Measurements from ENCODE around the gene IGHMBP2.

DNA sequence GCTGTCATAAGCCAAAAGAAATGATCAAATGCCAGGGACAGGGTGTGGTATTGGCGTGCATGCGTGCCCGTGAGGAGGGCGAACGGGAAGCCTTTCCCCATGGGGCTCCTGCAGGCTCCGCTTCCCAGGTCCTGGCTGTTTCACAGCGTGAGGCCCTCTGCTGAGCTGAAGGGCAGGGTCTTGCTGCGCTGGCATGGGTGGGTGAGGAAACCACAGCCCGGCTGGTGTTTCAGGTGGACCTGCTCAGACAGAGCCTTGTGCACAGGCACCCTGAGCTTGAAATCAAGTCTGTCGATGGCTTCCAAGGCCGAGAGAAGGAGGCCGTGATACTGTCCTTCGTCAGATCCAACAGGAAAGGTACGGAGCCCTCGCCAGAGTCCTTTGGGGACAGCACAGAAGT is 31.4 kb downstream of the IGHMBP2 start:
- TF ChIP-seq, protein P1, sequence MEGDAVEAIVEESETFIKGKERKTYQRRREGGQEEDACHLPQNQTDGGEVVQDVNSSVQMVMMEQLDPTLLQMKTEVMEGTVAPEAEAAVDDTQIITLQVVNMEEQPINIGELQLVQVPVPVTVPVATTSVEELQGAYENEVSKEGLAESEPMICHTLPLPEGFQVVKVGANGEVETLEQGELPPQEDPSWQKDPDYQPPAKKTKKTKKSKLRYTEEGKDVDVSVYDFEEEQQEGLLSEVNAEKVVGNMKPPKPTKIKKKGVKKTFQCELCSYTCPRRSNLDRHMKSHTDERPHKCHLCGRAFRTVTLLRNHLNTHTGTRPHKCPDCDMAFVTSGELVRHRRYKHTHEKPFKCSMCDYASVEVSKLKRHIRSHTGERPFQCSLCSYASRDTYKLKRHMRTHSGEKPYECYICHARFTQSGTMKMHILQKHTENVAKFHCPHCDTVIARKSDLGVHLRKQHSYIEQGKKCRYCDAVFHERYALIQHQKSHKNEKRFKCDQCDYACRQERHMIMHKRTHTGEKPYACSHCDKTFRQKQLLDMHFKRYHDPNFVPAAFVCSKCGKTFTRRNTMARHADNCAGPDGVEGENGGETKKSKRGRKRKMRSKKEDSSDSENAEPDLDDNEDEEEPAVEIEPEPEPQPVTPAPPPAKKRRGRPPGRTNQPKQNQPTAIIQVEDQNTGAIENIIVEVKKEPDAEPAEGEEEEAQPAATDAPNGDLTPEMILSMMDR (conservative IDR thresholded peaks at IDR 0.05; ENCODE audit: low read depth in 2 of 2), result no peak
- TF ChIP-seq, protein P2, sequence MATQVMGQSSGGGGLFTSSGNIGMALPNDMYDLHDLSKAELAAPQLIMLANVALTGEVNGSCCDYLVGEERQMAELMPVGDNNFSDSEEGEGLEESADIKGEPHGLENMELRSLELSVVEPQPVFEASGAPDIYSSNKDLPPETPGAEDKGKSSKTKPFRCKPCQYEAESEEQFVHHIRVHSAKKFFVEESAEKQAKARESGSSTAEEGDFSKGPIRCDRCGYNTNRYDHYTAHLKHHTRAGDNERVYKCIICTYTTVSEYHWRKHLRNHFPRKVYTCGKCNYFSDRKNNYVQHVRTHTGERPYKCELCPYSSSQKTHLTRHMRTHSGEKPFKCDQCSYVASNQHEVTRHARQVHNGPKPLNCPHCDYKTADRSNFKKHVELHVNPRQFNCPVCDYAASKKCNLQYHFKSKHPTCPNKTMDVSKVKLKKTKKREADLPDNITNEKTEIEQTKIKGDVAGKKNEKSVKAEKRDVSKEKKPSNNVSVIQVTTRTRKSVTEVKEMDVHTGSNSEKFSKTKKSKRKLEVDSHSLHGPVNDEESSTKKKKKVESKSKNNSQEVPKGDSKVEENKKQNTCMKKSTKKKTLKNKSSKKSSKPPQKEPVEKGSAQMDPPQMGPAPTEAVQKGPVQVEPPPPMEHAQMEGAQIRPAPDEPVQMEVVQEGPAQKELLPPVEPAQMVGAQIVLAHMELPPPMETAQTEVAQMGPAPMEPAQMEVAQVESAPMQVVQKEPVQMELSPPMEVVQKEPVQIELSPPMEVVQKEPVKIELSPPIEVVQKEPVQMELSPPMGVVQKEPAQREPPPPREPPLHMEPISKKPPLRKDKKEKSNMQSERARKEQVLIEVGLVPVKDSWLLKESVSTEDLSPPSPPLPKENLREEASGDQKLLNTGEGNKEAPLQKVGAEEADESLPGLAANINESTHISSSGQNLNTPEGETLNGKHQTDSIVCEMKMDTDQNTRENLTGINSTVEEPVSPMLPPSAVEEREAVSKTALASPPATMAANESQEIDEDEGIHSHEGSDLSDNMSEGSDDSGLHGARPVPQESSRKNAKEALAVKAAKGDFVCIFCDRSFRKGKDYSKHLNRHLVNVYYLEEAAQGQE (IDR thresholded peaks at IDR 0.05; ENCODE audit: unreplicated experiment), result no peak
- no peak for TF ChIP-seq EZH2 (IDR thresholded peaks at IDR 0.05; ENCODE audit: low read depth, unreplicated experiment)
- no peak for TF ChIP-seq POLR2AphosphoS5 (IDR thresholded peaks at IDR 0.05; ENCODE audit: low read depth)
- no peak for TF ChIP-seq ZNF114 (CRISPR knock-in tag; IDR thresholded peaks at IDR 0.05)
